ENCODE measurements around the gene PI4KA. TPM values are rescaled to one million over a fixed set of nuclear protein-coding genes. Genes with fewer than 3 reads are reported as not detected.

The PI4KA gene
- total RNA-seq, 1 donor from 2014 or later, result 24.1 TPM

DNA sequence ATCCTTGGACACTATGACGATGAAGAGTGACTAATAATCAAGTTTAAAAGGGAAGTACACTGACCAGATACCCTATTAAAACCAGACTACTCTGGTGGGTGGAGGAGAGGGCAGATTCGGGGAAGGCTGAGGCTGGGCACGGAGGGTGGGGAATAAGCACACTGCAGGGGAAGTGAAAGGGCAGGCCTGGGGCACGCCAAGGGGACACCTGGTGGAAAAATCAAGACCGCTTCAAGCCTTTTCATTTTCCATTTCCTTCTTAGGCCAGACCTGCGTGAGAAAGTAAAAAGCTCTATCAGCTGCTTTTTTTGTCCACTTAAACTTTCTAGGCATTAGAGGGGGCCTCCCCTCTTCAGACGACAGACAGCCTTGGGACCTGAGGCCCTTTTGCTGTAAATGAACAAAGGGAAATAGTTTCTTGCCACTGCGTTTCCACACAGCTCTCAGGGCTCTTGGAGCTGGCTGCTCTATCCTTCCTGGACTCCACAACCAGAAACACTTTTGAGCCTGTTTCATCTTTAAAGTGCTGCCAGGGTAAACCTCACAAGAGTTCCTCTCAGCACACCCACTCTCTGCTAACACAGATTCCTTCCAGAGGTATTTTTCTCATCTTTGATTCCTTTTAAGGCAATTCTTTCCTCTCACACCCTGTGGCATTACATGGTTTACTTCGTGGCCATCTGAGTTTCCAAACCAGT lies 109.7 kb downstream of the PI4KA start:
- no peak overlapping the region for H3K4me3 ChIP-seq (ENCODE audit: low read depth, low read length)
- TF ChIP-seq, protein P1, sequence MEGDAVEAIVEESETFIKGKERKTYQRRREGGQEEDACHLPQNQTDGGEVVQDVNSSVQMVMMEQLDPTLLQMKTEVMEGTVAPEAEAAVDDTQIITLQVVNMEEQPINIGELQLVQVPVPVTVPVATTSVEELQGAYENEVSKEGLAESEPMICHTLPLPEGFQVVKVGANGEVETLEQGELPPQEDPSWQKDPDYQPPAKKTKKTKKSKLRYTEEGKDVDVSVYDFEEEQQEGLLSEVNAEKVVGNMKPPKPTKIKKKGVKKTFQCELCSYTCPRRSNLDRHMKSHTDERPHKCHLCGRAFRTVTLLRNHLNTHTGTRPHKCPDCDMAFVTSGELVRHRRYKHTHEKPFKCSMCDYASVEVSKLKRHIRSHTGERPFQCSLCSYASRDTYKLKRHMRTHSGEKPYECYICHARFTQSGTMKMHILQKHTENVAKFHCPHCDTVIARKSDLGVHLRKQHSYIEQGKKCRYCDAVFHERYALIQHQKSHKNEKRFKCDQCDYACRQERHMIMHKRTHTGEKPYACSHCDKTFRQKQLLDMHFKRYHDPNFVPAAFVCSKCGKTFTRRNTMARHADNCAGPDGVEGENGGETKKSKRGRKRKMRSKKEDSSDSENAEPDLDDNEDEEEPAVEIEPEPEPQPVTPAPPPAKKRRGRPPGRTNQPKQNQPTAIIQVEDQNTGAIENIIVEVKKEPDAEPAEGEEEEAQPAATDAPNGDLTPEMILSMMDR (conservative IDR thresholded peaks at IDR 0.05; ENCODE audit: low read depth, low read length), result no peak
- no peak for DNase-seq (ENCODE audit: low read depth)

DNA sequence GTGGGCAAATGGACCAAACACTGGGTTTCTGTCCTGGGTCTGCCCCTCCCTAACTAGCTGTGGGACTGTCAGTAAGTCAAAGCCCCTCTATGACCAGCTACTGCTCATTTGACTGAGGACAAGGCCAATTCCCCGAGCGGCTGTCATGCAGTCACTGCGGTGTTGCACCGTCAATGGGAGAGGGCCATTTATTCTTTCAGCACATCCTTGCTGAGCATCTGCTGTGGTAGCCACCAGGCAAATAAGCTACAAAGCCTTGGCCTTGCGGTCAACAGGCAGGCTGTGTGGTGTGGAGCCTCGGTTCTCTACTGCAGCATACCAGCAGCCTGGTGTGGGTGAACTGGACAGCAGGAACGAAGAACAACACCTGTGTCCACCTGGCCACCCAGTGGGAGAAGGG lies 110.5 kb downstream of the PI4KA start:
- no peak for DNase-seq (ENCODE audit: low read depth)
- TF ChIP-seq, protein P1 (conservative IDR thresholded peaks at IDR 0.05; ENCODE audit: low read depth, low read length), result no peak
- no peak overlapping the region for H3K4me3 ChIP-seq (ENCODE audit: low read depth, low read length)

- DNase-seq (ENCODE audit: low read depth), result no peak
- TF ChIP-seq, protein P1 (conservative IDR thresholded peaks at IDR 0.05; ENCODE audit: low read depth, low read length), result no peak
- H3K4me3 ChIP-seq (ENCODE audit: low read depth, low read length), result no peak overlapping the region
Observed at GRCh38 chr22:20747223-20747622, 111.4 kb downstream of the PI4KA start.

DNA sequence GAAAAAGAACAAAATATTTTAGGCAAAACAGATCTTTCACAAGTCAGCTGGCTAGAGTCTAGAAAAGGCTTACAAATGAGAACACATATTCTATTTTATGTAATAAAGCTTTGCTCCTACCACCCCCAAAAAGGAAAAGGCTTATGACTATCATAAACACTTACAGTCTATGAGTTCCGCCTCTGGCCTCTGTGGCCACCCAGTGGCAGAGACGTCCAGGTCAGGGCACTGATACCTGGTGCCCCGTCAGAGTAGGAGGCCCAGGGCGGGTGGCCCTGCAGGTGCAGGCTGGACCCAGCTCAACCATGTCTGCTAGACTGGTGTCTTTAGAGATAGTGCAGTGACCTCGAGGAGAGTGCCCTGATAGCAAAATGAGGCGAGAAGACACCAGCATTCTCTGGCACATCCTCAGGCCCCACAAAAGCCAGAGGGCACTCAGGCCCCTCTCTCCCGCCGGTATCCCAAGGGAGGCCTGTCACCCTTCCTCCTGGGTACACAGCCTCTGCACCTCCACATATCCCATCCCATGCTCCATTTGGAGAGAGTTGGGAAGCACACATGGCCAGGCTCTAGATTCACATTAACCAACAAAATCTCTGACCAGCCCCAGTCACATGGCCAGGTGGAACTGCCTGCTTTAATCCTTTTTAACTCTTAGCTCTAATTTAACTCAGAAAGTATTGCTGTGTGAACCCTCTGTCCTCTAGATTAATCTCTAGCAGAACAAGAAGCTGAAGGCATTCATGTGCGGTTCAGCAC lies 112.0 kb downstream of the PI4KA start:
- TF ChIP-seq, protein P1 (conservative IDR thresholded peaks at IDR 0.05; ENCODE audit: low read depth, low read length), result no peak
- no peak for DNase-seq (ENCODE audit: low read depth)
- H3K4me3 ChIP-seq (ENCODE audit: low read depth, low read length), result no peak overlapping the region

DNA sequence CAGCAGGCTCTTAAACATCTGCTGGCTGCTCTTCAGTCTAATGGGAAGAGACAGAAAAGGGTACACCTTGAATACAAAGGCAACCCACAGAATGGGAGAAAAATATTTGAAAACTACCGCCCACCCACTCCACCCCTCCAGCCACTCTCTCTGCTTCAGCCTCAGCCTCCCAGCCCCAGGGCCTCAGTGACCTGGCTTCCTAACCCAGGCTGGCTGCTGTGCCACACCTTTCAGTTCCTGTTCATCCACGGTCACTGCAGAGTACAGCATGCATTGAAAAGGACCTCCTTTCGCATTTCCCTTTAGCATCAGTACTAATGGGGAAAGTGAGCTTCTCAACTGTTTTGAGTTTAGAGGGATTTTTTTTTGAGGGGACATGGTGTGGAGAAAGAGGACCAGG lies 113.5 kb downstream of the PI4KA start:
- H3K4me3 ChIP-seq (ENCODE audit: low read depth, low read length), result no peak overlapping the region
- DNase-seq (ENCODE audit: low read depth), result no peak
- TF ChIP-seq, protein P1 (conservative IDR thresholded peaks at IDR 0.05; ENCODE audit: low read depth, low read length), result no peak

GRCh38 chr22:20744456-20744855 lies 114.2 kb downstream of the PI4KA start:
- H3K4me3 ChIP-seq (ENCODE audit: low read depth, low read length), result no peak overlapping the region
- TF ChIP-seq, protein P1 (conservative IDR thresholded peaks at IDR 0.05; ENCODE audit: low read depth, low read length), result no peak
- DNase-seq (ENCODE audit: low read depth), result no peak
